T-helper 1 cell (primary cell): ENCODE measurements around the gene TSHZ2.
A peak's percentile ranks its signal among the peaks of the same experiment; 100 is the strongest.

Source experiments
- DNase-seq, 5 donors: peaks; one replicate each; pipeline ENCODE4 v3.0.0-alpha.2; 2012 to 2020

The TSHZ2 gene

DNA sequence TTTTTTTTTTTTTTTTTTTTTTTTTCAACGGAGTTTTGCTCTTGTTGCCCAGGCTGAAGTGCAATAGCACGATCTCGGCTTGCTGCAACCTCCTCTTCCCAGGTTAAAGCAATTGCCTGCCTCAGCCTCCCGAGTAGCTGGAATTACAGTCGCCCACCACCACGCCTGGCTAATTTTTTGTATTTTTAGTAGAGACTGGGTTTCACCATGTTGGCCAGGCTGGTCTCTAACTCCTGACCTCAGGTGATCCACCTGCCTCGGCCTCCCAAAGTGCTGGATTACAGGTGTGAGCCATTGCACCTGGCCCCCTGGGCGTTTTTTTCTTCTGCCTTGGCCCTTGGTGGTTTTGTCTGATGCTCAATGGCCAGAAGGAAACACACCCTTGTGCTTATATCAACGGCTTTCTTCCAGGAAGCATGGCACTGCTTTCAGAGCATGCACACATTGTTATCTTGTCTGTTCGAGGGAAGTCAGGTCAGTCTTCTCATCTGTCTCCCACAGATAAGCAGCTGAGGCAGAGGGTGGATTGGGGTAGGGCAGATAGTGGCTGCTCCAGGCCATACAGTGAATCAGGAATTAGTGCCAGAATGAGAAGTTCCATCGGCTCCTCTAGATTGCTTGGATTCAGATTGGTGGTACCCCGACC lies 203.1 kb downstream of the TSHZ2 start:
- no peak for DNase-seq

DNA sequence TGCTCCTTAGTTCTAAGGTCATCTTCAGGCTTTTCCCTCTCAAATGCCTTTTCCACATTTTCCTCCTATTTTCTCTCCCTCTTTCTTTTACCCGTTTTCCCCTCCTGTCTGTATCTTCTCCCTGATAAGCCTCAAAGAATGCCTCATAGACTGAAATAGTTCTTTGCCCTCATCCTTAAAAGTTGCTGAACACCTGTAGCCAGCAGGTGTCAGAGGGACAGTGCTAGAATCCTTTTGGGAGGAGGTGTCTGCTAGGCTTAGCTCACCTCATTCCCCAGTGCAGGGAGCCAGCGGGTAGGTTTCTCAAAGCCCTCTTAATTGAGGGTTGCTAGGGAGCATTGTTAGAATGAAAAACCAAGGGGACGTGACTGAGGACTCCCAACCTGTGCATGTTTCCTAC lies 204.0 kb downstream of the TSHZ2 start:
- no peak for DNase-seq

DNA sequence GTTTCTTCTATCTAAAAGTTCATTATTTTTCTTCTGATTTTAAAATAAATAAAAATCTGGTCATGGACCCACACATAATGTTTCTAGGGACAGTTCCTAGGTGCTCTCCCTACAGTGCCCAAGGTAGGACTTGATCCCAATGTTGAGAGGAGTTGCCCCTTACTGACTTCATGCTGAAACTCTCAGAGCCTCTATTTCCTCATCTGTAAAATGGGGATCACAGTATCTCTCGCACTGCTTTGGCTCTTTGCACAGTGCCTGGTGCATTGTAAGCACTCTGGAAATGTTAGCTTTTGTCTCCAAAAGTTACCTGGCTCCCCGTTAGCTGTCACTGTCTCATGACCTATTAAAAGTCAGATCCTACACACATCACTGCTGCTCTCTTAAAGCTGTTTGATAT lies 205.5 kb downstream of the TSHZ2 start:
- DNase-seq = no peak

DNA sequence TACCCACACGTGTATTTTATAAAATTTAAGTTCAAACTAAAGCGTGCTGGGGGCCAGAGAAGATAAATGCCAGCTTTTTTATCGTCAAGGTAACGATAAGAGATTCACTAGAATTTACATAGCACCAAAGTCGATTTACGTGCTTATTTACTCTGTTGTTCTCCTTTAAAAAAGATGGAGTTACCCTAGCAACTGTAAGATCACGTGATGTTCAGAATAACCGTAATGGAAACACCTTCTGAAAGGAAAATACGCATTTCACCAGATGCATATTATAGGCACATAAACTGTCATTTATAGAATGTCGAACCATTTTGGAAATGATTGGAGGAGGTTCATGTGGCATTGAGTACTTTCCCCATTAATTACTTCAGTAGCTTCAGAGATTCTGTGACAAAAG lies 207.6 kb downstream of the TSHZ2 start:
- no peak for DNase-seq

DNA sequence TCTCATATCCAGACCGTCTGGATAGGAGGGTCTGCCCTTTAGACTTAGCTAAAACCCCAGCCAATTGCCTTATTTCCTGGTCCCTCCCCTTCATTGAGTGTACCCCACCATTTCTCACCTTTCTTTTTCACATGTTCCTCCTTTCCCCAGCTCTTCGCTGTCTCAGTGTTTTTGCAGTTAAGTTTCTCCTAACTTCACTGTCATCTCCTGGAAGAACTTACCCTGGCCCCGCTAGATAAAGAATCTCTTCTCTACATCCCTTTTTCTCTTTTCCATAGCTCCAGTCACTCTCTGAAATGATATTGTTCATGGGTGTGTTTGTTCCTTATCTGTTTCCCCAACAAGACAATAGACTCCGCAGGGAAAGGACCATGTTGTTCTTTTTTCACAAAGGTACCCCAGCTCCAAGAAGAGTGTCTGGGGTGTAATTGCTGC lies 208.8 kb downstream of the TSHZ2 start:
- no peak for DNase-seq

DNA sequence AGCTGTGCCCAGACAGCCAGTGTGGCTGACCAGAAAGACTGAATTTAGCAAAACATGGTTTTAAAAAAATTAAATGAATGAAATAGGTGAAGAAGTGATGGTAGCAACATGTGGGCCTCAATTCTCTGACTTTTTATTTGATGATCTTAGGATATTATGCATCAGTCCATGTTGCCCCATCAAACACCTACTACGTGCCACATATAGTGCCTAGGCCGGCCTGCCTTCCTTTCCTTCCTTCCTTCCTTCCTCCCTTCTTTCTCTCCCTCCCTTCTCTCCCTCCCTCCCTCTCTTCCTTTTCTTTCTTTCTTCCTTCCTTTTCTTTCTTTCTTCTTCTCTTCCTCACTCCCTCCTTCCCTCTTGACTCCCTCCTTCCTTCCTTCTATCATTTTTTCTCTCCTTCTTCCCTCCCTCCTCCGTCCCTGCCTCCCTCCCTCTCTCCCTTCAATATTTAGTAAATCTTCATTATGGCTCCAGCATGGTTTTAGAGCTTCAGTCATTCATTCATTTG lies 209.8 kb downstream of the TSHZ2 start:
- DNase-seq = no peak

DNA sequence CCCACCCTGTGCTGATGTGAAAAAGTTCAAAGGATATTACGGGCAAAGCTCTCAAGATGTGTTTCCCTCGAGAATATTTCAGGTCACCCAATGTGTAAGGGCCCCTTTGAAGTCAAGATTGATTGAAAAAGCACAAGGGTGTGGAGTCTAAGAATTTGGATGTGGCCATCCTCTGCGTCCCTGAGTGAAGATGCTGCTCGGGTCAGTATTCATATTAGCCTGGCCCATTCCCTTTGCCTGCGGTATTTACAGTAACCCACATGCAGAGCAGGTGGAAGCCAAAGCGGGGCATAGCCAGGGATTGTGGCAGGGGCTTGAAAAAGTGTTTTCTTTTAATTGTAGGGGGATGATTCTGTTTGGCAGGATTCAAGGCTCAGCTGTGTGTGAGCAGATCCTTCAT lies 211.0 kb downstream of the TSHZ2 start:
- DNase-seq = no peak

DNA sequence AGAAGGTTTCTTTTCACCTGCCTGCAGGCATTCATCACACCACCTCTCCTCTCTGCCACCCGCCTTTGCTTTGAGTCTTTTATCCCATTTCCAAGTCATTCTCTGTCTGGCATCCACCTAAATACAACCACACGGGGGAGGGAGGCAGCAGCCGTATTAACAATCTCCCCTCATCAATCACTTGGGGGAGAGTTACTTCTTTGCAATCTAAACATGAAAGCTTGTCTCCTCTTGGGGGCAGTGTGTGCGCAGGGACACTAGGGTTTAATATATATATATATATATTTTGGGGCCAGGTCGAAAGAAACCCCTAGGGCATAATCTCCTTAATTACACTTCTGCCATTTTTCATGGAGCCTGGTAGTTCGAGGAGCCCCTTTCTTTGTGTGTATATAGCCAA lies 214.5 kb downstream of the TSHZ2 start:
- DNase-seq = no peak

DNA sequence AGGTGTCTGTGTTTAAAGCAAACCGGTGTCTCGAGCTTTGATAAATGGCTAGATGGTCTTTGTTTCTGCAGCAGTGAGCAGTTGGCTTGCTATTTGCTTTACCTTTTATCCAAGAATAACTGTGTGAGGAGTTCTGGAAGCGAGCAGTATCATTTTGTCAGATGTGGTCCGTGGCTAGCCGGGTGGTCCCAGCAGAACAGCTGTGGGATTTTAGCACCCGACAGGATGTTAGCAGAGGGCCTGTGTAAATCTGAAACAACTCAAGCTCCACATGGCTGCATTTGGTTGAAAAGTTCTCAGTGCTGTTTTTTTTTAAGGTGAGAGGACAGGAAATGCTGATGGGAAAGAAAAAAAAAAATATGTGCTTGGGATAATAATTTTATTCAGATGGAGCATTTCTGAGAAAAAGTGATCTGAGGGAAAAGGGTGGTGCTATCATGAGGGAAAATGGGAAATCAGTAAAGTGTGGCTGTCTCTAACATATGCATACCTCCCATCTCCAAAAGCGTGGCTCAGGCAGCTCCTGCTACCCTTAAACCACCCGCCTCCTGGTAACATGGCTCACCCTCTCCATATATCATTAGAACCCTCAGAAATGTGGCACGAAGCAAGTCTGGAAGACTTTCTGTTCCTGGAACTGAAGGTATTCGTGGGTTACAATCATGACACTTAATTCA lies 215.4 kb downstream of the TSHZ2 start:
- no peak for DNase-seq

DNA sequence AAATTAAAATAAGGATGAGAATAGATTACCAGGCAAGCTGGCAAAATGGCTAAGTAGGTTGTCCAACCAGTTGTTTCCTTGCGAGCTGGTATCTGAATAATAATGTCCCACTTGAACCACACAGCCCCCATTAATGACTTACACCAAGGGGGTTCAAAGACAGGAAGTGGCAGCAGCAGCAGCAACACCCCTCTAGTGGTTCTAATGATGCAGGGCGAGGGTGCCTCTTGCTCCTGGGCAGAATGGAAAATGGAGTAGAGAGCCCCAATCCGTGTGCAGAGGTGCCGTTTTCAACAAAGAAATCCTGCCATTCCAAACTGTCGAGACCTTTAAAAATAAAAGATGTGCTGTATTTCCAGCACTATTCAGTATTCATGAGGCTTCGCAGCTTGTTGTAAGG lies 218.1 kb downstream of the TSHZ2 start:
- no peak for DNase-seq

DNA sequence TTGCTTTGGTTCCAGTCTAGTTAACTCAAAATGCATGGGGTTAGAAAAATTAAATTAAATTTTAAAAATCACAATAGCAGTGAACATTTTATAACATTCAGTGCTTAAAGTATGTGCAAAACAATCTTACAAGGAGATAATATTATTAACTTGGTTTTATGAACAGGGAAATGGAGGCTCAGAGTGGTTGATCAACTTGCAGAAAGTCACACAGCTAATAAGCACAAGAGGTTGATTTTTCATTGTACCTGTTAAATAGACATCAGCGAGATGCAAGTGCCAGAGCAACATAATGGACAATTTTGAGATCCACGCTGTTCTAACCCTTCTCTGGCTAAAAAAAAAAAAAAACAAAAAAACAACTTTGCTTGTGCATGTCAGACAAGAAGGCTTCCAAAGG lies 219.8 kb downstream of the TSHZ2 start:
- DNase-seq = no peak

DNA sequence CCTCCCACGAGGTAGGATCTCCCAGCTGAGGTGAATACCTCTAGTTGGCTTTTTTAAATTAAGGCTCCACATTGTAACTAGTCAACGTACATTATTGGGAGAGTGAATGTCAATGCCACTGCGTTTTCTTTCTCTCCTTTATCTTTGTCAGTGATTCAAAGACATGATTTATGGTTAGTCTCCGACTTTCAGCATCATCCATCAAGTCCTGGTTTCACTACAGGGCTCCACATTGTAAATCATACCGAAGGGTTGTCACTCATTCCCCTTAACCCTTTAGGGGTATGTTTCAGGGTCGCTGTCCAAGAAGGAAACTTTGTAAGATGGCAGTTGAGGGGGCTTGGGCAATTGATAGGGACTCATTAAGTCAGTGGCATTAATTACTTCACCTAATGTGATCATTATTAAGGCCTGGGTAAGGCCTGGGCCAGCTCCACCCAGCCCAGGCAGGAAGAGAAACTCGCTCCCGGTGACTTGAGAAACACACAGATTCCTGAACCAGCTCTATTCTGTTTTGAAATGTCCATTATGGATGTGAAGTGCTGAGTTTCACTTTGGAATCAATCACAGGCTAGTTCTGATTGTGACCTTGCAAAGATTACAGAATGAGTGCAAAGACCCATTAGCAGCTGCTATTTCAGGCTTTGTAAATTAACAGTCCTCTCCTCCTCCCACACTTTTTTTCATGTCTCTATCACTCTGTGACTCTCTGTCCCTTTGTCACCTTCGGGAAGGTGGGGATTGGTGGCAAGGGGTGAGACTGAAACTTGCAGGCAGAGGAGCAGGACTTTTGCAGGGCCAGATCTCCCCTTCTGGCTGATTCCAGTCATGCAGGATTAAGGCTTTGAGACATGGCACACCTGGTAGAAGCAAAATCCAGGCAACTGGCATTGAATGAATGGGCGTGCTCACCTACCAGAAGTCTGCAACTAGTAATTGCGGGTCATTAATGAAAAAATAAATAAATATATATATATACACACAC lies 222.4 kb downstream of the TSHZ2 start:
- no peak for DNase-seq

DNA sequence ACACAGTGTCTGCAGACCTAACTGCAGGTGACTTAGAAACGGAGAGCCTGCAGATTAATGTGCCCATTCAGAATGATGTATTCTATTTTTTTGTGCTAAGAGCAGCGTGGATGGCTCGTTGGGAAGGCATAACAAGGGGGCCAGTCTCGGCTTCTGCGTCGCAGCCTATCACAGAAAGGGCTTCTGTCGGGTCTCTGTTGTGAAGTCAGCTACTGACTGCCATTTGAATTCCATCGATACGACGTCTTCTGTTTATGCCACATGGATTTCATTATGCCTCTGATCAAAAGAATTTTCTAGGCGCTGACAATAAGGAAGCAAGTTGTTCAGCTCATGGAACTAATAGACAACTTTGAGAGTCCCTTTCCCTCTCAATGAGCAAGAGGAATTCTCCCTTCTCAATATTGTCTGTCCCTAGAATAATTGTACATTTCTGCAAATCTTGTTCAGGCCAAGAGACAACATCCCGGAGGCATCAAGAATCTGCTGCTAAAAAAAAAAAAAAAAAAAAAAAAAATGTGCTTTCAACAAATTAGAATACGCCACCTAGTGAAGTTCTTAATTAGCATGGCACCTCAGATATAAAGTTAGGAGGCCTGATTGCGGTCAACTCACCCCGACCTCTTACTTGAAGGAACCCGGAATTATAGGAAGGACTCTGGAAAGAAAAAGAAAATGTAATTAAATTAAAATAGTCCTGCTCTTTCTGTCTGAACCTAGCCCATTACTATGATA lies 223.9 kb downstream of the TSHZ2 start:
- no peak for DNase-seq

DNA sequence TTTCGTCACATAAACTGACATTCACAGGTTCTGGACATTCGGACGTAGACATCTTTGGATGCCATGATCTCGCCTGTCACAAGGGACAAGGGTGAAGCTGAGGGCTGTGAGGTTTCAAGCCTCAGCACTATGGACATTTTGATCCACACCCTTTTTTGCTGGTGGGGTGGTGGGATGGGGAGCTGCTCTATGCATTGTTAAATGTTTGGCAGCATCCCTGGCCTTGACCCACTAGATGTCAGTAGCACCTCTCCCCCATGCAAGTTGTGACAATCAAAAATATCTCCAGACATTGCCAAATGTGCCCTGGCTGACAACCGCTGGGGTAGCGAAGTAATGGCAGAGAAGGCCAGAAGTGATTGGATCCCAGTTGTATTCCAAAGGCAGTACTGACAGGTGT lies 229.4 kb downstream of the TSHZ2 start:
- no peak for DNase-seq

DNA sequence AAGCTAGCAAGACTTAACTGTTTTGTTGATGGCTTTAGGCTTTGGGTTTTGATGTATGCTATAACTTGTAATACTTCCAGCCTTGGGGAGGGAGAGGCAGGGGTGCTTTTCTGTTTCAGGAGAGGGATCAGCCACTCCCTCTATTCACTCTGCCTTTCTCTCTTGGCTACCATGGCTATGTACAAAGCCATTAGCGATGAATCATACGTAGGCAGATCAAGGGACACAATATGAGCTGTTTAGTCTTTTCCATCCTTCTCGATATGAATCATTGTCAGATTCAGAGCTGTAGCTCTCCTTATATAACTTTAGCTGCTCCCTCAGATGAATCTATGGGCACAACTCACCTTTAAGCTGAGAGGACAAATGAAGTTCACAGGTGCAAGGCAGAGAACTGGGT lies 230.6 kb downstream of the TSHZ2 start:
- DNase-seq = peak in 1 of 5 donors; percentile 37

DNA sequence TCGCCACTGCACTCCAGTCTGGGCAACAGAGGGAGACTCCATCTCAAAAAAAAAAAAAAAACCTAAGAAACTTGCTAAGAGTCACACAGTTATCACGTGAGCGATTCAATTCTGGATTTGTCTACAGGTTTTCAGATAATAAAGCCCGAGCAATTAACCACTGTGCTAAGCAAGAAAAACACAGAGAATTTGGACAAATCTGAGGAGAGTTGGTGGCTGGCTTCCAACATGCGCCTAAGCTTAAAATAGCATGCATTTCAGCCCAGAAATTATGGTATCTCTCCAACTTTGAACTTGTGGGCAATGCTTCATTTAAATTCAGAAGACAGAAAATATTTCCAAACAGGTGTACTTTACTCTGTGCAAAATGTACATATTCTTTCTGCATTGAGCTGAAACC lies 232.9 kb downstream of the TSHZ2 start:
- no peak for DNase-seq

DNA sequence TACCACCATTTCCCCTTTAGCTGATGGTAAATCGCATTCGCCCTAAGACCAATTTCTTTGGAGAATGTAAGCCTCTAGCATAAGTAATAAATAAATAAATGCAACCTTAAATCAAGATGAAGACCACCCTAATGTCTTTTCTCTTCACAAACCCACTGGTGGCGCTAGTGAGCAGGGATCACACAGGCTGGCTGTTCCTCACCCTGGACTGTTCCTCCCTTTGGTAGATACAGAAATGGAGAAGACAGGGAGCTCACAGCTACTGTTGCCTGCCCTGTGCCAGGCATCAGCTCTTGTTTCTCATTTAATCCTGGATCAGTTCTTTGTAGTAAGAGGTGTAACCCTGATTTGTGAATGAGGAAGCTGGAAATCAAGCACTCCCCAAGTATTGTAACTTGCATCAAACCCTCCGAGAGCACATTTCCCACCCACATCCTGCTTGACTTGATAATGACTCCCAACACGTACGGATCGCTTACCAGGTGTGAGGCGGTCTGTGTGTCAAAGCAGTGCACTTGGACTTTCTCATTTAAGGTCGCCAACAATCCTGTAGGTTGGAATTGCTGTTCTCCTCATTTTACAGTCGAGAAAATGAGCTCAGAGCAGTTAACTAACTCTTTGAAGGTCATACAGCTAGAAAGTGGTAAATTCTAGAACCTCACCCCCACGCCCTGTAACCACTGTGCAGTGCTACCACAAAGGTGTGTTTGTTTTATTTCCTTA lies 236.1 kb downstream of the TSHZ2 start:
- DNase-seq = peak in 1 of 5 donors; percentile 24

DNA sequence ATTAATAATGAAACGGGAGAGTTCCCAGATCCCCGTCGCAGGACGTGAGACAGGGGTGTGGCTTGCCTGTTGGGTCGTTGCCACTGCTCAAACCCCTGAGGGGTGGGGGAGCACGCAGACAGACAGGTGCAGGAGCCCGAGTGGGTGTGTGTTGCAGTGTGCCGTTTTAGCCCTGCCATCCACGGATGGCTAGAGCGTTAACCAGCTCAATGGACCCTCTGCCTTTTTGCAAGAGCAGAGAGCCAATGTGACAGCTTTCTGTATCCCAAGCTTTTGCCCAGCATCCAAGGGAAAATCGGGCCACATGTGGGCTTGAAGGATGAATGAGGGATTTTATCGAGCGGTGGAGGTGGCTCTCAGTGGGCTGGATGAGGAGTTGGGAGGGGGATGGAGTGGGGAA lies 237.9 kb downstream of the TSHZ2 start:
- DNase-seq = no peak

DNA sequence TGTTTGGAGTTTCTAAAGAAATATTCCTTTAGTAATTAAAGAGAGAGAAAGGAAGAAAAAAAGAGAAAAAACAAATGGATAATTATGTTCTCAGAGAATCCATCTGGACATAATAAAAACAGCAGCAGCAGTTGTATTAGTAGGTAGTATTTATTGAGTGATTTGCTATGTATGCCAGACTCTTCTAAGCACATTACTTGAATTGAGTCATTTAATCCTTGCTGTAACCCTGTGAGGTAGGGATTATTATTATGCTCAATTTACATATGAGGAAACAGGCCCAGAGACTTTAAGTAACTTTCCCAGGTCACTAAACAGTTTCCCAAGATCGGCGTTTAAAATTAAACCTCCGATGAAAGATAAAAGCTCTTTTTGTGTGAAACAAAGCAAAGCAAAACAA lies 238.8 kb downstream of the TSHZ2 start:
- no peak for DNase-seq

DNA sequence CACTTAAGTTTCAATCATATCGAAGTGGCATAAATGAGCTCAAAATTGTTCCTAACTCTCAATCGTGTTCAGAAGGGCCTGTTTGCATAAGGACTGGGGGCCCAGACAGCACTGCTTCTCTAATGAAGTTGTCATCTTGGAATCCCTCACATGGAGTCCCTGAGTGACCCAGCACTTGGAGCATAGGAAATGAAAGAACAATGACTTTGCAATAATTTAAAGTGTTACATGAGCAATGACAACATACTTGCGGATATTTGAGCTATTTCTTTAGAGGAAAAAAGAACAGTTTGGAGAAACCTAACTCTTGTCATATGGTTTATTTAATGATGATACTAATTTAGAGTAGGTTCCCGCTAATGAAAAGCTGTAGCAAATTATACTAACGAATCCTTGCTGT lies 239.9 kb downstream of the TSHZ2 start:
- no peak for DNase-seq

DNA sequence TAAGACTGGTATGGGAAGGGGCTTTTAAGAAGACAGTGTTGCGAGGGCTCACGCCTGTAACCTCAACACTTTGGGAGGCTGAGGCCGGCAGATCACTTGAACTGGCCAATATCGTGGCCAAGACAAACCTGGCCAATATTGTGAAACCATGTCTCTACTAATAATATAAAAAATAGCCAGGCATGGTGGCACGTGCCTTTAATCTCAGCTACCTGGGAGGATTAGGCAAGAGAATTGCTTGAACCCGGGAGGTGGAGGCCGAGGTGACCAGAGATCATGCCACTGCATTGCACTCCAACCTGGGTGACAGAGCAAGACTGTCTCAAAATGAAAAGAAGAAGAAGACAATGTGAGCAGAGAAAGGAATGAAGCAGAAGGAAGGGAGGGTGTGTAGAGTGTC lies 242.2 kb downstream of the TSHZ2 start:
- DNase-seq = no peak

DNA sequence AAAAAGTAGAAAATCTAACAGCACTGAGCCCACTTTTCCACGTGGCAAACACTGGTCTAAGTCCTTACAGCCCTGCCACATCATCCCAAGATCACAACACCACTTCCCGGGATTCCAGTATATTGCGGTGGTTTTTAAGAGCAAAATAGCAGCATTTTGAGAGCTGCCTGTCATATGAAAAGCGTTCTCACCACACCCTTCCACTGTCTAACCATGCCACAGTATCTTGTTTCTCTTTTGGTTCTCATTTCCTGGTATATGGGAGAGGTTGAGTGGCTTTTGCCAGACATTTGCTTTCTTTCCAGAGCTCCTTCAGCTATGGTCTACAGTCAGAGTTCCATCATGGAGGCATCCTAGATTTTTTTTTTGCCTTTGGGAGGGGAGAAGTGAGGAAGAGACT lies 243.0 kb downstream of the TSHZ2 start:
- peak in 1 of 5 donors; percentile 72 for DNase-seq
